Activated CD8-positive, alpha-beta memory T cell treated with anti-CD3 and anti-CD28 coated beads for 1 hour (primary cell): ENCODE results near the gene TP53TG5.

Experiments
- DNase-seq, 2 donors: peaks; one replicate each; pipeline ENCODE4 v3.0.0-alpha.2; 2020; ENCODE audit warnings: low read depth in 1 of 2; ENCODE audit errors: extremely low read depth in 1 of 2

Gene TP53TG5

DNA sequence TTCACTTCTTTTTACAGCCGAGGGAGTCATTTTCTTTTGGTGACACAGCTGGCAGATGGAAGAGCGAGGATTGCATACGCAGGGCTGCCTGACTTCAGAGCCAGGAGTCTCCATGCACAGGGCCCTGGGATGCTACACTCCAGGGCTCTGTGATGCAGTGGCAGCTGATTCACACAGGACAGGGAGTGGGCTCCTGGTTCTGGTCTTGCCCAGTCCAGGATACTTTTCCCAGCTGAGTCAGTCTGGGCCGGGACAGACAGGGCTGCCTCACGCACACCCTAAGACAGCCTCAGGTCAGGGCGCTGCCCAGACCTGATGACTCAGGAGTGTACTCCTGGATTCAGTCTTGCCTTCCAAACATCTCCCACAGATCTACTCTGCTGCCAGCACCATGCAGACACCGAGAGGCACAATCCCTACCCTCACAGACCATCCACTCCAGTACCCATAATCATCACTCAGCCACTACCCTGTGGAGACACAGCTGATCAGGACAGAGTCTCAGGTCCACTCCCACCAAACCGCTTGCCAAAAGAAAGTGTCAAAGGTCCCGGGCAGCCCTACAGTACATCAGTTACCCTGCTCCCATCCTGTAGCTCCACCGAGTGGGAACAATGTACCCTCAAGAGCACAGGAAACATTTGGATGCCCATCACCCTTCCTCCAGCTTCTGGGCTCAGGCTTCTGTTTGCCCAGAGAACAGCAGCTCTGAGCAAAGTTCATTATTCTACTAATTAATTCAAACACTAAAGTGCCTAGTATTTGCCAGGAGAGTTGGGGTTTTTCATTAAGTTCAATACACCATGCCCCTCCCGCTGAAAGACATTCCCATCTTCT lies 41.4 kb downstream of the TP53TG5 start:
- DNase-seq = no peak

DNA sequence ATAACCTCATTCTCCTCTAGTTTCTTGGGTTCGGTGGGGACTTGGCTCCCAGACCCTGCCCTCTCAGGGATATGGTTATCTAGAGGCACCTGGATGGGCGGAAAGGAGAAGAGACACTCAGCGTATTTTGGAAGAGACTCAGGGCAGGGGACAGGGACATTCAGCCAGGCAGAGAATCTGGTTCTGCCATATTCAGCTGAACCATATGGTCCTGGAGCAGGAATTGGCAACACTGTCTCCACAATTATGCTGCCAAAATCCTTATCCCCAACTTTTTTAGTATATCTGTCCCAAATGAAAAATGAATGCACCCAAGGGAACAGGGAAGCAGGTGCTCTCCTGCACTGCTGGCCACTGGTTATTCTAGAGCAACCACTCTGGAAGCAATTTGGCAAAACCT lies 47.6 kb downstream of the TP53TG5 start:
- DNase-seq = no peak

DNA sequence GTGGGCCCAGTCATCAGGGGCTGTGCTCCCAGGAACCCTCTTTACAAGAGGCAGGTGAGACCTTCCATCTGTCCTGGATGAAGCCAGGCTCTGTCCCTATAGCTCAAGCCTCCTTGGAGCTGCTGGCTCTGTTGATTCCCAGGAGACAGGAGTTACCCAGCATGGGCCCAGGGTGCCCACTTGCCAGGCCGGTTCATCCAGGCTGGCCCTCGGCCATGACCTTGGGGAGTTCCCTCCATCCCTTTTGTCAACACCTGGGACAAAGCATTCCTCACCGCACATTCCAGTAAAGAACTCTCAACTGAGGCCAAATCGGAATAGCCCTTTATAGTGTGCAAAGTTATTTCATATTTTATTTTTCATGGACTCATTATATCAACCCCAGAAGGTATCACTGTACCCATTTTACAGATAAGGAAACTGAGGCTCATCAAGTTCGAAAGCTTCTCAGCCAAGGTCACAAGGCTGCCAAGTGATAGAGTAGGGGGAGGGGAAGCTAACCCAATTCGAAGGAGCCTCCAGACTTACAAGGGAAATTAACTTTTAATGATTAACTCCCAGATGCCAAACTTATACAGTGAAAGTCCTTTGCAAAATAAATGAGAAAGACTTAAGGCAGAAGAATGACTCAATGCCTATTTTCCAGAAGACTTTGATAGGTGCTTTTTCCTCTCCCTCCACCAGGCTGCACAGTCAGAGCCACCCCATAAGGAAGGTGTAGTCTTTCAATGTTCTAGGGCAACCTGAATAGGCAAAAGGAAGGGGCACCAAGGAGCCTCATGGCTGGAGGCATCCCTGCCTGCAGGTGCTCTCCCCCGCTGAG lies 48.4 kb downstream of the TP53TG5 start:
- no peak for DNase-seq

GRCh38 chr20:45328451-45328850 lies 49.7 kb downstream of the TP53TG5 start:
- no peak for DNase-seq

DNA sequence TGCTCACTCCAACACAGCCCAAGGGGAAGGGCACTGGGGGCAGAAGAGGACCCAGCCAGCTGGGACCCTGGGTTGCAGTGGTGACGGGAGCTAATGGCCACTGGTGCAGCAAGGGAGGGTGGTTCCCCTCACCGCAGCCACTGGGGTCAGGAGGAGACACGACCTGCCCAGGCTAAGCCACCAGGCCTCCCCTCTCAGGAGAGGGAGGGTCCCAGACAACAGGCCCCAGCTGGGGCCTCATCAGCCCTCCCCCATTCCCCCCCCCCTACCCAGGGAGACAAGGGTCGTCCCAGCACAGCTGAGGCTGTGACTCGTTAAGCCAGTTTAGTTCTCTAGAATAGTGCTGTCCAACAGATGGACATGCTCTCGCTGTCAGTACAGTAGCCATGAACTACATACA lies 52.8 kb downstream of the TP53TG5 start:
- DNase-seq = no peak

DNA sequence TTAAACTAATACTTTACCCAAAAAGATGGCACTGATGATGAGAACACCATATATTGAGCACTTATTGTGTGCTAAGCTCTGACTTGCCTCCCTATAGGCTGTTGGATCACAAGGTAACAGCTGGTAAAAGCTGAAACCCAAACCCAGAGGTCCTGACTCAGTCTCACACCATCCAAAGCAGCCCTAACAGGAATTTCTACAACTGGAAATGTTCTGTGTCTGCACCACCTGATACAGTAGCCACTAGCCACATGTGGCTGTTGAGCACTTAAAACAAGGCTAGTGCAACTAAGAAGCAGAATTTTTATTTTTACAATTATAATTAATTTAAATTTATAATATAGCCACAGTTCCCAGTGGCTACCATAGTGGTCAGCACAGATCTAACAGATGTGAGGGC lies 54.4 kb downstream of the TP53TG5 start:
- no peak for DNase-seq

DNA sequence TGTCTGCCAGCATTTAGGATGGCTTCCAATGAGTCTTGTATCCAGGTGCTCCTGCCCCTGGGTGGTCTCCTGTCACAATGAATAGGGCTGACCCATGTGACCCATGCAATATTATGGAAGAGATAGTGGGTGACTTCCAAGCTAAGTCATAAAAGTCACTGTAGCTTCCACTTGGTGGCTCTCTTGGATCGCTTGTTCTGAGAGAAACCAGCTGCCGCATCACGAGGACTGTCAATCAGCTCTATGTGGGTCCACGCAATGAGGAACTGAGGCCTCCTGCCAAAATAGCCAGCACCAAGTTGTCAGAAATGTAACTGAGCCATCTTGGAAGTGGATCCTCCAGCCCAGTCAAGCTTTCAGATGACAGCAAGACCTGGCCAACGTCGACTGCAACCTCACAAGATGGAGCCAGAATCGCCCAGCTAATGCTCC lies 55.2 kb downstream of the TP53TG5 start:
- DNase-seq = no peak
